ENCODE results near the gene RAP2A. TPM values are rescaled to one million over a fixed set of nuclear protein-coding genes. Genes with fewer than 3 reads are reported as not detected.
A peak's percentile ranks its signal among the peaks of the same experiment; 100 is the strongest.

The RAP2A gene
- total RNA-seq, result 10 to 100 TPM; 13.3 to 13.6 TPM

- peaks cover 0 to 17% of the 10 kb centered on the region in 2 donors for H3K4me1 ChIP-seq
Measured at GRCh38 chr13:97433727-97434396, at the start of gene RAP2A. Gene RAP2A, plus strand, starts transcription at chr13:97434169. Its CDS starts 302 bp downstream, at chr13:97434471.

GRCh38 chr13:97384371-97384770, 49.6 kb upstream of the RAP2A start:
- Histone ChIP-seq H3K27me3 (no peaks in the 10 kb centered on the region), H3K9me3 (no peaks in the 10 kb centered on the region), H3K4me3 (no peak overlapping the region), H3K36me3 (peaks cover 9% of the 10 kb centered on the region), H3K4me1 (peaks cover 0 to 18% of the 10 kb centered on the region in 2 donors), H3K27ac (no peak overlapping the region)
- TF ChIP-seq CTCF (IDR thresholded peaks at IDR 0.05), result no peak
- DNase-seq (ENCODE audit: low spot score), result no peak

More at GRCh38 chr13:97433727-97434396, at the start of gene RAP2A:
- Histone ChIP-seq H3K4me3 (peak within 1 kb of the TSS; percentile 67 to 97), H3K27ac (peak within 1 kb of the TSS; percentile 96 to 100), H3K9me3 (no peaks in the 10 kb centered on the region), H3K27me3 (no peaks in the 10 kb centered on the region), H3K36me3 (no peaks in the 10 kb centered on the region)
- peak in 1 of 2 donors; percentile 22 for TF ChIP-seq CTCF (IDR thresholded peaks at IDR 0.05)
- peak; percentile 86 for DNase-seq (ENCODE audit: low spot score)

- no peak overlapping the region for H3K27ac ChIP-seq
Measured at GRCh38 chr13:97385146-97385545, 48.8 kb upstream of the RAP2A start.

GRCh38 chr13:97385854-97386253, 48.1 kb upstream of the RAP2A start:
- TF ChIP-seq CTCF (IDR thresholded peaks at IDR 0.05), result no peak
- Histone ChIP-seq H3K4me1 (peaks cover 0 to 18% of the 10 kb centered on the region in 2 donors), H3K9me3 (no peaks in the 10 kb centered on the region), H3K4me3 (no peak overlapping the region), H3K27ac (no peak overlapping the region), H3K27me3 (no peaks in the 10 kb centered on the region), H3K36me3 (peaks cover 6% of the 10 kb centered on the region)
- DNase-seq (ENCODE audit: low spot score), result no peak

More at GRCh38 chr13:97385146-97385545, 48.8 kb upstream of the RAP2A start:
- Histone ChIP-seq H3K36me3 (peaks cover 6% of the 10 kb centered on the region), H3K27me3 (no peaks in the 10 kb centered on the region), H3K4me1 (peaks cover 0 to 18% of the 10 kb centered on the region in 2 donors), H3K4me3 (no peak overlapping the region), H3K9me3 (no peaks in the 10 kb centered on the region)
- DNase-seq (ENCODE audit: low spot score), result no peak
- TF ChIP-seq CTCF (IDR thresholded peaks at IDR 0.05), result no peak

- no peak for DNase-seq (ENCODE audit: low spot score)
- Histone ChIP-seq H3K9me3 (no peaks in the 10 kb centered on the region), H3K27ac (no peak overlapping the region), H3K36me3 (peaks cover 13% of the 10 kb centered on the region), H3K4me3 (no peak overlapping the region), H3K4me1 (peaks cover 0 to 18% of the 10 kb centered on the region in 2 donors), H3K27me3 (no peaks in the 10 kb centered on the region)
- no peak for TF ChIP-seq CTCF (IDR thresholded peaks at IDR 0.05)
Measured at GRCh38 chr13:97386801-97387484, 47.0 kb upstream of the RAP2A start.
